Bone marrow (tissue), 2 donors: Measurements from ENCODE around the gene ZNHIT1.
"Not testable (repeated sequence)": the region's sequence is repeated elsewhere in the genome, so short reads cannot be mapped to it uniquely, and the experiment has no call there.

ENCODE experiments used
- DNase-seq, 2 donors: peaks; one replicate each; lab custom pipeline; 2025; lab: John Stamatoyannopoulos, UW

Gene ZNHIT1

GRCh38 chr7:101241443-101242349 lies 23.7 kb downstream of the ZNHIT1 start:
- no peak for DNase-seq

- no peak for DNase-seq
These were observed 25.8 kb downstream of the ZNHIT1 start for GRCh38 chr7:101243646-101244374.

- DNase-seq: peak; percentile 89 to 91
These were observed 26.6 kb downstream of the ZNHIT1 start, which contains the start of gene FIS1 for GRCh38 chr7:101244375-101245146. TSS of gene FIS1 (minus strand) at chr7:101245081. CDS start at chr7:101245004, 77 bp downstream.

- DNase-seq: no peak
These were observed 27.2 kb downstream of the ZNHIT1 start for GRCh38 chr7:101245147-101245668.

GRCh38 chr7:101248276-101248675 lies 30.3 kb downstream of the ZNHIT1 start:
- no peak for DNase-seq

- no peak for DNase-seq
These were observed 32.4 kb downstream of the ZNHIT1 start for GRCh38 chr7:101250324-101250723.

- peak; percentile 74 to 98 for DNase-seq
These were observed 34.1 kb downstream of the ZNHIT1 start for GRCh38 chr7:101251871-101252659.

- not testable (repeated sequence) for DNase-seq
These were observed 35.2 kb downstream of the ZNHIT1 start for GRCh38 chr7:101253199-101253598.

- no peak for DNase-seq
These were observed 37.8 kb downstream of the ZNHIT1 start for GRCh38 chr7:101255796-101256195.

GRCh38 chr7:101258243-101258731 lies 40.3 kb downstream of the ZNHIT1 start:
- no peak for DNase-seq

- DNase-seq: not testable (repeated sequence)
These were observed 46.2 kb downstream of the ZNHIT1 start for GRCh38 chr7:101264102-101264706.

GRCh38 chr7:101265622-101266516 lies 47.9 kb downstream of the ZNHIT1 start:
- DNase-seq: no peak

GRCh38 chr7:101269664-101270063 lies 51.7 kb downstream of the ZNHIT1 start:
- DNase-seq: no peak

- DNase-seq: no peak
These were observed 53.1 kb downstream of the ZNHIT1 start for GRCh38 chr7:101271021-101271420.

- no peak for DNase-seq
These were observed 55.2 kb downstream of the ZNHIT1 start for GRCh38 chr7:101273206-101273605.
